ENCODE measurements around the gene LRPAP1. TPM values are rescaled to one million over a fixed set of nuclear protein-coding genes. Genes with fewer than 3 reads are reported as not detected.

Gene LRPAP1
- total and polyA plus RNA-seq, 2 donors (not counting 1 experiment from before 2014, with no cell fraction given): 64.6 to 86.8 TPM

- H3K9ac ChIP-seq (ENCODE audit: low read length): no peak overlapping the region
Observed at GRCh38 chr4:3463556-3464348, 68.5 kb downstream of the LRPAP1 start.

More at GRCh38 chr4:3463556-3464348, 68.5 kb downstream of the LRPAP1 start:
- H3K79me2 ChIP-seq (ENCODE audit: control insufficient read depth, insufficient read depth, low read length): no peaks in the 10 kb centered on the region
- no peak for TF ChIP-seq EZH2 (IDR thresholded peaks at IDR 0.05; ENCODE audit: borderline replicate concordance, insufficient read depth, low read depth, low read length, poor library complexity, severe bottlenecking)
- TF ChIP-seq, protein P1, sequence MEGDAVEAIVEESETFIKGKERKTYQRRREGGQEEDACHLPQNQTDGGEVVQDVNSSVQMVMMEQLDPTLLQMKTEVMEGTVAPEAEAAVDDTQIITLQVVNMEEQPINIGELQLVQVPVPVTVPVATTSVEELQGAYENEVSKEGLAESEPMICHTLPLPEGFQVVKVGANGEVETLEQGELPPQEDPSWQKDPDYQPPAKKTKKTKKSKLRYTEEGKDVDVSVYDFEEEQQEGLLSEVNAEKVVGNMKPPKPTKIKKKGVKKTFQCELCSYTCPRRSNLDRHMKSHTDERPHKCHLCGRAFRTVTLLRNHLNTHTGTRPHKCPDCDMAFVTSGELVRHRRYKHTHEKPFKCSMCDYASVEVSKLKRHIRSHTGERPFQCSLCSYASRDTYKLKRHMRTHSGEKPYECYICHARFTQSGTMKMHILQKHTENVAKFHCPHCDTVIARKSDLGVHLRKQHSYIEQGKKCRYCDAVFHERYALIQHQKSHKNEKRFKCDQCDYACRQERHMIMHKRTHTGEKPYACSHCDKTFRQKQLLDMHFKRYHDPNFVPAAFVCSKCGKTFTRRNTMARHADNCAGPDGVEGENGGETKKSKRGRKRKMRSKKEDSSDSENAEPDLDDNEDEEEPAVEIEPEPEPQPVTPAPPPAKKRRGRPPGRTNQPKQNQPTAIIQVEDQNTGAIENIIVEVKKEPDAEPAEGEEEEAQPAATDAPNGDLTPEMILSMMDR (IDR thresholded peaks at IDR 0.05): no peak
- peak overlapping the region; percentile 10 for H3K4me3 Mint-ChIP-seq
- no peaks in the 10 kb centered on the region for H3K4me1 Mint-ChIP-seq
- DNase-seq: no peak
- 47% methylated on average over 42 of the region's 43 CpGs for WGBS (ENCODE audit: insufficient coverage)
- no peaks in the 10 kb centered on the region for H4K20me1 ChIP-seq (ENCODE audit: control insufficient read depth, insufficient read depth, low read length, poor library complexity, severe bottlenecking)
- no peaks in the 10 kb centered on the region for H3K36me3 ChIP-seq (replicated peaks in 1 of 2; ENCODE audit: control extremely low read depth in 1 of 2, control insufficient read depth in 1 of 2, extremely low read depth in 1 of 2, insufficient read depth in 2 of 2, low read length in 1 of 2)
- intact Hi-C loops (cut with micrococcal nuclease): no loop called here
- H2AFZ ChIP-seq (ENCODE audit: insufficient read depth, low read depth, low read length, poor library complexity, severe bottlenecking): no peak overlapping the region
- no peak for ATAC-seq (ENCODE audit: low read depth)
- CTCF ChIA-PET: no interaction called here
- H3K9me3 ChIP-seq (ENCODE audit: control extremely low read depth in 1 of 3, control insufficient read depth in 2 of 3, insufficient read depth in 1 of 3, low read length in 2 of 3): peaks cover 0 to 25% (median 0%) of the 10 kb centered on the region in 3 donors
- H3K4me2 ChIP-seq (replicated peaks; ENCODE audit: low read depth, low read length, poor library complexity, severe bottlenecking): peak overlapping the region; percentile 66
- no peak overlapping the region for H3K27ac ChIP-seq (ENCODE audit: low read length in 2 of 2)
- H3K4me3 ChIP-seq (ENCODE audit: control extremely low read depth in 1 of 5, extremely low read depth in 1 of 5, insufficient read depth in 1 of 5, low read depth in 2 of 5, low read length in 4 of 5): no peak overlapping the region
- peaks cover 0 to 41% (median 10%) of the 10 kb centered on the region in 4 experiments for H3K27me3 ChIP-seq (replicated peaks in 1 of 4; ENCODE audit: control extremely low read depth in 1 of 4, control insufficient read depth in 3 of 4, insufficient read depth in 4 of 4, low read length in 3 of 4)
- H3K27ac Mint-ChIP-seq: no peak overlapping the region
- H3K9me3 Mint-ChIP-seq (ENCODE audit: insufficient read depth): no peaks in the 10 kb centered on the region
- POLR2A ChIA-PET: no interaction called here
- H3K27me3 Mint-ChIP-seq: peaks cover 28% of the 10 kb centered on the region
- H3K4me1 ChIP-seq (ENCODE audit: control insufficient read depth in 2 of 2, insufficient read depth in 2 of 2, low read length in 2 of 2): peaks cover 0 to 18% of the 10 kb centered on the region in 2 donors
